Activated naive CD4-positive, alpha-beta T cell treated with anti-CD3 and anti-CD28 coated beads, Interleukin-2, amount 50 U/mL, for 24 hours (primary cell): ENCODE results near the gene DHX38.

Experiments used
- H3K27ac Mint-ChIP-seq: one replicate; pipeline ENCODE4 v1.8.0; 2021; ENCODE audit warnings: mild to moderate bottlenecking, mixed read lengths
- H3K27me3 Mint-ChIP-seq: one replicate; pipeline ENCODE4 v1.8.0; 2021; ENCODE audit warnings: mixed read lengths
- H3K36me3 Mint-ChIP-seq: one replicate; pipeline ENCODE4 v1.8.0; 2021; ENCODE audit warnings: mixed read lengths
- H3K4me1 Mint-ChIP-seq: one replicate; pipeline ENCODE4 v1.8.0; 2021; ENCODE audit warnings: mixed read lengths
- H3K4me3 Mint-ChIP-seq: one replicate; pipeline ENCODE4 v1.8.0; 2021; ENCODE audit warnings: mild to moderate bottlenecking, mixed read lengths
- H3K9me3 Mint-ChIP-seq: one replicate; pipeline ENCODE4 v1.8.0; 2021; ENCODE audit warnings: mixed read lengths

The DHX38 gene

GRCh38 chr16:72107371-72107770, 13.7 kb downstream of the DHX38 start:
- peaks cover 25% of the 10 kb centered on the region for H3K36me3 Mint-ChIP-seq
- no peaks in the 10 kb centered on the region for H3K4me1 Mint-ChIP-seq
- no peak overlapping the region for H3K4me3 Mint-ChIP-seq
- no peaks in the 10 kb centered on the region for H3K9me3 Mint-ChIP-seq
- H3K27me3 Mint-ChIP-seq = no peaks in the 10 kb centered on the region
- H3K27ac Mint-ChIP-seq = no peak overlapping the region

GRCh38 chr16:72108353-72109102, 14.9 kb downstream of the DHX38 start:
- no peaks in the 10 kb centered on the region for H3K4me1 Mint-ChIP-seq

GRCh38 chr16:72109300-72109699, 15.7 kb downstream of the DHX38 start:
- H3K27me3 Mint-ChIP-seq = no peaks in the 10 kb centered on the region
- H3K27ac Mint-ChIP-seq = no peak overlapping the region
- H3K36me3 Mint-ChIP-seq = peaks cover 20% of the 10 kb centered on the region
- no peaks in the 10 kb centered on the region for H3K9me3 Mint-ChIP-seq
- H3K4me1 Mint-ChIP-seq = no peaks in the 10 kb centered on the region
- H3K4me3 Mint-ChIP-seq = no peak overlapping the region

More at GRCh38 chr16:72108353-72109102, 14.9 kb downstream of the DHX38 start:
- Mint-ChIP-seq H3K4me3 (no peak overlapping the region), H3K27me3 (no peaks in the 10 kb centered on the region), H3K36me3 (peaks cover 21% of the 10 kb centered on the region), H3K9me3 (no peaks in the 10 kb centered on the region), H3K27ac (no peak overlapping the region)

GRCh38 chr16:72109966-72110530, 16.4 kb downstream of the DHX38 start:
- Mint-ChIP-seq H3K4me3 (no peak overlapping the region), H3K27me3 (no peaks in the 10 kb centered on the region), H3K27ac (no peak overlapping the region), H3K36me3 (peaks cover 20% of the 10 kb centered on the region), H3K4me1 (no peaks in the 10 kb centered on the region), H3K9me3 (no peaks in the 10 kb centered on the region)

- Mint-ChIP-seq H3K4me1 (no peaks in the 10 kb centered on the region), H3K27ac (no peak overlapping the region), H3K4me3 (no peak overlapping the region), H3K9me3 (no peaks in the 10 kb centered on the region), H3K27me3 (no peaks in the 10 kb centered on the region), H3K36me3 (peaks cover 15% of the 10 kb centered on the region)
These were observed 17.3 kb downstream of the DHX38 start for GRCh38 chr16:72110662-72111615.

GRCh38 chr16:72111657-72112451, 18.2 kb downstream of the DHX38 start:
- H3K27ac Mint-ChIP-seq = no peak overlapping the region
- H3K9me3 Mint-ChIP-seq = no peaks in the 10 kb centered on the region
- no peaks in the 10 kb centered on the region for H3K27me3 Mint-ChIP-seq
- H3K36me3 Mint-ChIP-seq = peaks cover 13% of the 10 kb centered on the region
- no peak overlapping the region for H3K4me3 Mint-ChIP-seq
- no peaks in the 10 kb centered on the region for H3K4me1 Mint-ChIP-seq

GRCh38 chr16:72112452-72112792, 18.8 kb downstream of the DHX38 start:
- no peaks in the 10 kb centered on the region for H3K9me3 Mint-ChIP-seq
- H3K4me3 Mint-ChIP-seq = no peak overlapping the region
- H3K4me1 Mint-ChIP-seq = no peaks in the 10 kb centered on the region
- no peak overlapping the region for H3K27ac Mint-ChIP-seq
- no peaks in the 10 kb centered on the region for H3K27me3 Mint-ChIP-seq
- peaks cover 12% of the 10 kb centered on the region for H3K36me3 Mint-ChIP-seq

GRCh38 chr16:72112906-72113615, 19.4 kb downstream of the DHX38 start:
- Mint-ChIP-seq H3K36me3 (peaks cover 9% of the 10 kb centered on the region), H3K27ac (no peak overlapping the region), H3K4me3 (no peak overlapping the region), H3K9me3 (no peaks in the 10 kb centered on the region), H3K4me1 (no peaks in the 10 kb centered on the region), H3K27me3 (no peaks in the 10 kb centered on the region)

- Mint-ChIP-seq H3K4me1 (no peaks in the 10 kb centered on the region), H3K4me3 (no peak overlapping the region), H3K36me3 (peaks cover 8% of the 10 kb centered on the region), H3K27ac (no peak overlapping the region), H3K27me3 (no peaks in the 10 kb centered on the region), H3K9me3 (no peaks in the 10 kb centered on the region)
These were observed 19.9 kb downstream of the DHX38 start for GRCh38 chr16:72113616-72113945.

- no peak overlapping the region for H3K27ac Mint-ChIP-seq
- H3K27me3 Mint-ChIP-seq = no peaks in the 10 kb centered on the region
- no peaks in the 10 kb centered on the region for H3K36me3 Mint-ChIP-seq
- H3K9me3 Mint-ChIP-seq = no peaks in the 10 kb centered on the region
- H3K4me1 Mint-ChIP-seq = no peaks in the 10 kb centered on the region
- no peak overlapping the region for H3K4me3 Mint-ChIP-seq
These were observed 26.4 kb downstream of the DHX38 start for GRCh38 chr16:72120026-72120425.

- Mint-ChIP-seq H3K4me1 (no peaks in the 10 kb centered on the region), H3K27ac (no peak overlapping the region), H3K27me3 (no peaks in the 10 kb centered on the region), H3K4me3 (no peak overlapping the region), H3K9me3 (no peaks in the 10 kb centered on the region), H3K36me3 (no peaks in the 10 kb centered on the region)
These were observed 28.7 kb downstream of the DHX38 start for GRCh38 chr16:72122308-72122707.

- H3K27me3 Mint-ChIP-seq = no peaks in the 10 kb centered on the region
- H3K36me3 Mint-ChIP-seq = no peaks in the 10 kb centered on the region
- no peaks in the 10 kb centered on the region for H3K9me3 Mint-ChIP-seq
- no peak overlapping the region for H3K27ac Mint-ChIP-seq
- H3K4me3 Mint-ChIP-seq = no peak overlapping the region
- no peaks in the 10 kb centered on the region for H3K4me1 Mint-ChIP-seq
These were observed 29.3 kb downstream of the DHX38 start for GRCh38 chr16:72122916-72123315.

- H3K4me3 Mint-ChIP-seq = no peak overlapping the region
- no peaks in the 10 kb centered on the region for H3K27me3 Mint-ChIP-seq
- H3K27ac Mint-ChIP-seq = no peak overlapping the region
- H3K4me1 Mint-ChIP-seq = no peaks in the 10 kb centered on the region
- H3K36me3 Mint-ChIP-seq = no peaks in the 10 kb centered on the region
- no peaks in the 10 kb centered on the region for H3K9me3 Mint-ChIP-seq
These were observed 29.8 kb downstream of the DHX38 start for GRCh38 chr16:72123426-72123825.

- Mint-ChIP-seq H3K27ac (no peak overlapping the region), H3K4me3 (no peak overlapping the region), H3K36me3 (no peaks in the 10 kb centered on the region), H3K9me3 (no peaks in the 10 kb centered on the region), H3K27me3 (no peaks in the 10 kb centered on the region), H3K4me1 (no peaks in the 10 kb centered on the region)
These were observed 30.5 kb downstream of the DHX38 start for GRCh38 chr16:72124148-72124547.
